ENCODE results near the gene FAM20A.
"Not testable (repeated sequence)": the region's sequence is repeated elsewhere in the genome, so short reads cannot be mapped to it uniquely, and the experiment has no call there.

DNA sequence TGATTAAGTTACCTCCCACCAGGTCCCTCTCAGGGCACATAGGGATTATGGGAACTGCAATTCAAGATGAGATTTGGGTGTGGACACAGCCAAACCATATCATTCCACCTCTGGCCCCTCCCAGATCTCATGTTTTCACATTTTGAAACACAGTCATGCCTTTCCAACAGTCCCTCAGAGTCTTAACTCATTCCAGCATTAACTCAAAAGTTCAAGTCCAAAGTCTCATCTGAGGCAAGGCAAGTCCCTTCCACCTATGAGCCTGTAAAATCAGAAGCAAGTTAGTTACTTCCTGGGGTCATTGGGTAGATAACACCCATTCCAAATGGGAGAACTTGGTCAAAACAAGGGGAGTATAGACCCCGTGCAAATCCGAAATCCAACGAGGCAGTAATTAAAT lies 83.6 kb downstream of the FAM20A start:
- TF ChIP-seq POLR2A, CTCF (IDR thresholded peaks at IDR 0.05): not testable (repeated sequence)
